Gastroesophageal sphincter (tissue), 4 donors: ENCODE data around the gene TNS1. TPM values are rescaled to one million over a fixed set of nuclear protein-coding genes. Genes with fewer than 3 reads are reported as not detected.

ENCODE experiments used
- ATAC-seq: fragments of 150-250 bp; one replicate; pipeline ENCODE4 v1.9.1; 2016; ENCODE audit warnings: mild to moderate bottlenecking, moderate library complexity
- H3K27ac ChIP-seq, 4 donors: fragments of 200-600 bp; sonication (generic) in 3 of 4; 1 replicate in 3 of 4; 2 replicates in 1 of 4; pipeline ENCODE4 v1.5.1; 2016 to 2019
- H3K27me3 ChIP-seq: fragments of 200-600 bp; sonication (generic); one replicate; pipeline ENCODE4 v1.5.1; 2019
- H3K36me3 ChIP-seq, 2 donors: fragments of 200-600 bp; sonication (generic); one replicate each; pipeline ENCODE4 v1.5.1; 2019; ENCODE audit warnings: control low read depth in 1 of 2
- H3K4me1 ChIP-seq, 3 donors: fragments of 200-600 bp; sonication (generic); 1 replicate in 2 of 3; 2 replicates in 1 of 3; pipeline ENCODE4 v1.5.1; 2016 to 2019; ENCODE audit warnings: control low read depth in 2 of 3
- H3K4me3 ChIP-seq, 2 donors: fragments of 200-600 bp; sonication (generic); one replicate each; pipeline ENCODE4 v1.5.1; 2019; ENCODE audit warnings: mild to moderate bottlenecking in 1 of 2, moderate library complexity in 1 of 2
- H3K9me3 ChIP-seq, 3 donors: fragments of 200-600 bp; sonication (generic); one replicate each; pipeline ENCODE4 v1.5.1; 2017 to 2019; ENCODE audit warnings: control low read depth in 2 of 3
- EP300 ChIP-seq: sonication (generic); formaldehyde crosslinking; IDR thresholded peaks from one replicate; pipeline ENCODE4 v1.6.1; 2017; ENCODE audit warnings: antibody characterized with exemption, mild to moderate bottlenecking
- POLR2A ChIP-seq, 2 donors: fragments of 450-650 bp; IDR thresholded peaks; one replicate each; pipeline ENCODE4 v1.6.1; 2017; ENCODE audit warnings: antibody characterized with exemption in 2 of 2, mild to moderate bottlenecking in 2 of 2, moderate library complexity in 1 of 2
- POLR2AphosphoS5 ChIP-seq: sonication (generic); formaldehyde crosslinking; IDR thresholded peaks from one replicate; pipeline ENCODE4 v1.6.1; 2017; ENCODE audit warnings: antibody characterized with exemption
- WGBS, 2 donors: methylation state at CpG; one replicate each; pipeline ENCODE4 v1.1.5; 2018; ENCODE audit warnings: low coverage in 1 of 2; 5-methylcytosine and 5-hydroxymethylcytosine counted together
- total RNA-seq, 4 donors: library from RNA; depleted of rRNA; stranded (reverse); fragments of >200 nt; gene quantifications; one replicate each; pipeline ENCODE4 v1.1.0, GENCODE V29; 2016
- TF ChIP-seq, protein P1 (sequence below), 4 experiments: fragments of 200-600 bp in 2 of 4; fragments of 450-650 bp in 2 of 4; sonication (generic) in 1 of 4; IDR thresholded peaks; one replicate each; pipeline ENCODE4 v1.5.1; 2017 to 2019; ENCODE audit warnings: antibody characterized with exemption in 4 of 4, mild to moderate bottlenecking in 2 of 4, moderate library complexity in 2 of 4

The TNS1 gene
- total RNA-seq, 4 donors from 2014 or later, result 825 to 2,193 (median 1,462) TPM

DNA sequence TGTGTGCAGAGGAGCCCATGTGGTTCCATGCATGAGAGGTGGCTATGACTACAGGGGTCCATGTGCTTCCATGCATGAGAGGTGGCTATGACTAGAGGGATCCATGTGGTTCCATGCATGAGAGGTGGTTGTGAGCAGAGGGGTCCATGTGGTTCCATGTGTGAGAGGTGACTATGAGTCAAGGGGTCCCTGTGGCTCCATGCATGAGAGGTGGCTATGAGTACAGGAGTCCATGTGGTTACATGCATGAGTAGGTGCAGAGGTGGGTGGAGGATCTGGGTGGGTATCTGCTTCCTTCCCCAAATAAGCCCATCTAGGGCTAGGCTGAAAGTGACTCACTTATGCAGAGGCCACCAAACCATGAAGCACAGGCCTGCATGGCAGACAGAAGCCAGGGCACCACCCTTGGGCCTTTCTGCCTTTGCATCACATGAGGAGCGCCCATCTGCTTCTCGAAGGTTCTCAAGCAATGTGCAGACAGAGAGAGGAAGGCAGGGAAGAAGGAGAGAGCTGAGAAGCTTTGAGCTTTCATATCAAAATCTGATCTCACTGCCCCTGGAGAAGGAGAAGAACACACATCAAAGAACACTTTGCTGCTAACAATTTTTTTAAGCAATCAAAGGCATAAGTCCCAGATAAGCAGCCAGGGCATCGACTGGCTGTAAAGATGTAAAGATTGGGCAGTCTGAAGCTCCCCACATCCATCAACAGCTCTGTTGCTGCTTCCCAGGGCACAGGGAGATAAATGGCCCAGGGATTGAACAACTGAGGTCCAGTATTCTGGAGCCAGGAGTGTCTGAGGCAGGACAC lies 137.6 kb downstream of the TNS1 start:
- Histone ChIP-seq H3K4me3 (no peak overlapping the region), H3K36me3 (peaks cover 0 to 100% of the 10 kb centered on the region in 2 donors), H3K4me1 (peaks cover 0 to 93% (median 38%) of the 10 kb centered on the region in 3 donors), H3K27ac (peak overlapping the region in 3 of 4 donors; percentile 16 to 97 (median 72)), H3K9me3 (no peaks in the 10 kb centered on the region), H3K27me3 (no peaks in the 10 kb centered on the region)
- no peak for ATAC-seq
- 40 to 56% methylated on average over 1 to 3 of the region's 3 CpGs for WGBS, 2 donors
- TF ChIP-seq POLR2A (IDR thresholded peaks at IDR 0.05) (no peak), EP300 (no peak), POLR2AphosphoS5 (no peak)
- TF ChIP-seq, protein P1, sequence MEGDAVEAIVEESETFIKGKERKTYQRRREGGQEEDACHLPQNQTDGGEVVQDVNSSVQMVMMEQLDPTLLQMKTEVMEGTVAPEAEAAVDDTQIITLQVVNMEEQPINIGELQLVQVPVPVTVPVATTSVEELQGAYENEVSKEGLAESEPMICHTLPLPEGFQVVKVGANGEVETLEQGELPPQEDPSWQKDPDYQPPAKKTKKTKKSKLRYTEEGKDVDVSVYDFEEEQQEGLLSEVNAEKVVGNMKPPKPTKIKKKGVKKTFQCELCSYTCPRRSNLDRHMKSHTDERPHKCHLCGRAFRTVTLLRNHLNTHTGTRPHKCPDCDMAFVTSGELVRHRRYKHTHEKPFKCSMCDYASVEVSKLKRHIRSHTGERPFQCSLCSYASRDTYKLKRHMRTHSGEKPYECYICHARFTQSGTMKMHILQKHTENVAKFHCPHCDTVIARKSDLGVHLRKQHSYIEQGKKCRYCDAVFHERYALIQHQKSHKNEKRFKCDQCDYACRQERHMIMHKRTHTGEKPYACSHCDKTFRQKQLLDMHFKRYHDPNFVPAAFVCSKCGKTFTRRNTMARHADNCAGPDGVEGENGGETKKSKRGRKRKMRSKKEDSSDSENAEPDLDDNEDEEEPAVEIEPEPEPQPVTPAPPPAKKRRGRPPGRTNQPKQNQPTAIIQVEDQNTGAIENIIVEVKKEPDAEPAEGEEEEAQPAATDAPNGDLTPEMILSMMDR (IDR thresholded peaks at IDR 0.05), result no peak

DNA sequence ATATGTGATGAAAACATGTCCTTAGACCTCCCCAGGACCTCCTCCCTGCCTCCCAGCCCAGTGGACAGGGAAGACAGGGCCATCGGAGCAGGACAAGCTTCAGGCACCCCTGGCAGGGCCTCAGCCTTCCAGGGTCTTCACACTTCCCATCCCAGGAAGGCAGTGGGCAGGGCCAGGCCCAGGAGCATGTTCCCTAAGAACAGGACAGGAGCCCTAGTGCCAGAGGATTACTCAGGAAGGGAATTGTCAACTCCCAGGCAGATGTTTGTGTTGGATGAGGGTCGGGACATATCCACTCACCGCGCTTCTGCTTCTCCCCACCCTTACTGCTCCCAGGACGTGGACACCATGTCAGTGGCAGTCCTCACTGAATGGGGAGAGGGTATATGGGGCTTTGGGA lies 138.9 kb downstream of the TNS1 start:
- 30% methylated on average over 3 of the region's 5 CpGs; no CpG with 5 or more reads in 1 of the 2 donors for WGBS, 2 donors
- Histone ChIP-seq H3K4me3 (no peak overlapping the region), H3K27me3 (no peaks in the 10 kb centered on the region), H3K36me3 (peaks cover 0 to 100% of the 10 kb centered on the region in 2 donors), H3K27ac (peak overlapping the region in 3 of 4 donors; percentile 71 to 91 (median 72)), H3K4me1 (peaks cover 0 to 93% (median 51%) of the 10 kb centered on the region in 3 donors), H3K9me3 (no peaks in the 10 kb centered on the region)
- ATAC-seq, result peak; percentile 34
- TF ChIP-seq, protein P1 (IDR thresholded peaks at IDR 0.05), result no peak

DNA sequence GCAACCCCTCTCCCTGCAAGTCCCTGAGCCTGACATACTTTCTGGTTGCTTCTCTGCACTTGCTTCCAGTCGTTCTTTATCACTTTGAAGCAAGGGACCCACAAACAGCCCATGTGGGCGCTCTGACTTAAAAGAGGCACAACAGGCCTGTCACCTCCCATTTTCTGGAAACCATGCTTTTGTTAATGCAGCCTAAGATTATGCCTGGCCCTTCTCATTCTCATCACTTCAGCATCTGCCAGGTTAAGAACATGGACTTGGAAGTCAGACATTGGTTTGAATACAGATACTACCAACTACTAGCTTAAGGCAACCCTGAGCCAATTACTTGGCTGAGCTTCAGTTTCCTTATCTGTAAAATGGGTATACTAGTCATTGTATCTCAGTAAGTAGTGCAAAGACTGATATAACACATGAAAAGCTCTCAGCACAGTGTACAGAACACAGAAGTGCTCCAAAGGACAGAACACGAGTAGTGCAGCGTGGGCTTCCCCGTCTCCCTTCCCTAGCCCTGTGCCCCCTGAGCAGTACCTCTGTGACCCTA lies 141.4 kb downstream of the TNS1 start:
- Histone ChIP-seq H3K27me3 (no peaks in the 10 kb centered on the region), H3K4me1 (peaks cover 0 to 100% (median 70%) of the 10 kb centered on the region in 3 donors), H3K4me3 (no peak overlapping the region), H3K27ac (peak overlapping the region in 3 of 4 donors; percentile 71 to 91 (median 72)), H3K9me3 (no peaks in the 10 kb centered on the region), H3K36me3 (peaks cover 0 to 97% of the 10 kb centered on the region in 2 donors)
- no peak for ATAC-seq
- no peak for TF ChIP-seq EP300
- TF ChIP-seq, protein P1 (IDR thresholded peaks at IDR 0.05), result no peak
- 50 to 94% methylated on average over 1 to 3 of the region's 5 CpGs for WGBS, 2 donors

DNA sequence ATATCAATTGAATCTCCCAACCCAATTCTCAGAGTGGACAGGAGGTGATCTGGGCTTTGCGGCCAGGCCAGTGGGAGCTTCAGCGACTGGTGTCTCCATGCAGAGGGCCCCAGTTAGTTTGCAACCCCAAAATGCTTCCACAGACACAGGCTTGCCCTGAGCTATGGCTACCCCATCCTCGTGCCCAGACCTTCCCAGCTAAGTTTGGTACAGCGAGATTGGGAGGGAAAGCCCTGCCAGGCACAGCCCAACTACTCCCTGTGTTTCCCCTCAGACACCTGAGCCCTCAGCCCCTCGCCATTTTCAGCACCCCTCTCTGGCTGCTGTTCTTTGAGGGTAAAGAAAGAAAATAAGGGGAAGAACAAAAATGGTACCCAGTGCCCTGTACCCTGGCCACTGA lies 142.9 kb downstream of the TNS1 start:
- no peak overlapping the region for H3K4me3 ChIP-seq
- no peaks in the 10 kb centered on the region for H3K9me3 ChIP-seq
- H3K36me3 ChIP-seq, result peaks cover 0 to 97% of the 10 kb centered on the region in 2 donors
- no peaks in the 10 kb centered on the region for H3K27me3 ChIP-seq
- peaks cover 0 to 100% (median 79%) of the 10 kb centered on the region in 3 donors for H3K4me1 ChIP-seq
- no peak for ATAC-seq
- H3K27ac ChIP-seq, result peak overlapping the region in 3 of 4 donors; percentile 90 to 93 (median 91)
- 33 to 100% methylated on average over 1 of the region's 5 CpGs for WGBS, 2 donors
- TF ChIP-seq EP300 (no peak), POLR2A (IDR thresholded peaks at IDR 0.05) (no peak), POLR2AphosphoS5 (no peak)
- TF ChIP-seq, protein P1 (IDR thresholded peaks at IDR 0.05), result no peak
